GM23248 (cell line): ENCODE measurements around the gene KIF5B. TPM values are rescaled to one million over a fixed set of nuclear protein-coding genes. Genes with fewer than 3 reads are reported as not detected.

ENCODE experiments used
- DNase-seq: peaks from one replicate; pipeline ENCODE4 v3.0.0-alpha.2; 2015
- H2AFZ ChIP-seq: fragments of 200-600 bp; sonication (generic); 2 replicates; pipeline ENCODE4 v1.6.1; 2016; ENCODE audit warnings: antibody characterized with exemption
- H3F3A ChIP-seq: fragments of 200-600 bp; sonication (generic); 2 replicates; pipeline ENCODE4 v1.6.1; 2016; ENCODE audit warnings: mild to moderate bottlenecking, antibody characterized with exemption, mixed run types; ENCODE audit not compliant: insufficient read depth
- H3K27ac ChIP-seq: fragments of 200-600 bp; sonication (generic); 2 replicates; pipeline ENCODE4 v1.5.1; 2016; ENCODE audit warnings: mild to moderate bottlenecking
- H3K27me3 ChIP-seq: fragments of 200-600 bp; sonication (generic); replicated peaks from 2 replicates; pipeline ENCODE4 v1.6.1; 2016; ENCODE audit warnings: mild to moderate bottlenecking; ENCODE audit not compliant: insufficient read depth
- H3K36me3 ChIP-seq: fragments of 200-600 bp; sonication (generic); 2 replicates; pipeline ENCODE4 v1.6.1; 2016; ENCODE audit warnings: low read depth, mild to moderate bottlenecking
- H3K4me1 ChIP-seq: fragments of 200-600 bp; sonication (generic); 2 replicates; pipeline ENCODE4 v1.6.1; 2016; ENCODE audit warnings: mild to moderate bottlenecking; ENCODE audit not compliant: insufficient read depth
- H3K4me2 ChIP-seq: fragments of 200-600 bp; sonication (generic); one replicate; pipeline ENCODE4 v1.6.1; 2016; ENCODE audit warnings: mild to moderate bottlenecking; ENCODE audit not compliant: unreplicated experiment
- H3K4me3 ChIP-seq: fragments of 200-600 bp; sonication (generic); 2 replicates; pipeline ENCODE4 v1.5.1; 2016; ENCODE audit warnings: mild to moderate bottlenecking
- H3K79me2 ChIP-seq: fragments of 200-600 bp; sonication (generic); 2 replicates; pipeline ENCODE4 v1.6.1; 2016; ENCODE audit warnings: mild to moderate bottlenecking; ENCODE audit not compliant: insufficient read depth
- H3K9ac ChIP-seq: fragments of 200-600 bp; sonication (generic); 2 replicates; pipeline ENCODE4 v1.6.1; 2016; ENCODE audit warnings: mild to moderate bottlenecking
- H3K9me2 ChIP-seq: fragments of 200-600 bp; sonication (generic); 2 replicates; pipeline ENCODE4 v1.6.1; 2016; ENCODE audit warnings: mixed run types, mild to moderate bottlenecking, moderate library complexity; ENCODE audit not compliant: insufficient read depth
- H3K9me3 ChIP-seq: fragments of 200-600 bp; sonication (generic); one replicate; pipeline ENCODE4 v1.6.1; 2017; ENCODE audit warnings: low read depth
- H4K20me1 ChIP-seq: fragments of 200-600 bp; sonication (generic); 2 replicates; pipeline ENCODE4 v1.6.0; 2016; ENCODE audit not compliant: insufficient read depth
- EZH2 ChIP-seq: fragments of 200-600 bp; sonication (generic); IDR thresholded peaks from 2 replicates; pipeline ENCODE4 v1.6.1; 2018; ENCODE audit warnings: antibody characterized with exemption, mild to moderate bottlenecking; ENCODE audit not compliant: insufficient read depth, poor library complexity, severe bottlenecking
- EZH2phosphoT487 ChIP-seq: fragments of 200-600 bp; sonication (generic); IDR thresholded peaks from 2 replicates; pipeline ENCODE4 v1.6.1; 2018; ENCODE audit warnings: antibody characterized with exemption, moderate library complexity, mild to moderate bottlenecking, low read depth; ENCODE audit not compliant: insufficient read depth
- WGBS, 2 experiments: methylation state at CpG; one replicate each; pipeline ENCODE4 v1.1.6; 2015 to 2017; ENCODE audit warnings: low lambda C conversion rate in 2 of 2, low coverage in 1 of 2; ENCODE audit errors: missing lambda C conversion rate in 2 of 2; 5-methylcytosine and 5-hydroxymethylcytosine counted together
- in situ Hi-C: fragments of 300-500 bp; cut with MboI; formaldehyde crosslinking; loops from 2 replicates; pipeline ENCODE4 v1.15.0; 2020
- polyA plus RNA-seq: library from polyadenylated mRNA; unstranded; fragments of >200 nt; fragmentation: Nextera tagmentation; extraction: Ambion mirVana; gene quantifications from 2 replicates; pipeline ENCODE4 v1.2.1, GENCODE V29; 2016
- total RNA-seq: library from RNA; depleted of rRNA; stranded (reverse); fragments of >200 nt; shearing (Covaris generic); gene quantifications from 2 replicates; pipeline ENCODE4 v1.2.3, GENCODE V29; 2014

KIF5B gene
- total and polyA plus RNA-seq, 2 experiments from 2014 or later, result 81.5 to 133 TPM

DNA sequence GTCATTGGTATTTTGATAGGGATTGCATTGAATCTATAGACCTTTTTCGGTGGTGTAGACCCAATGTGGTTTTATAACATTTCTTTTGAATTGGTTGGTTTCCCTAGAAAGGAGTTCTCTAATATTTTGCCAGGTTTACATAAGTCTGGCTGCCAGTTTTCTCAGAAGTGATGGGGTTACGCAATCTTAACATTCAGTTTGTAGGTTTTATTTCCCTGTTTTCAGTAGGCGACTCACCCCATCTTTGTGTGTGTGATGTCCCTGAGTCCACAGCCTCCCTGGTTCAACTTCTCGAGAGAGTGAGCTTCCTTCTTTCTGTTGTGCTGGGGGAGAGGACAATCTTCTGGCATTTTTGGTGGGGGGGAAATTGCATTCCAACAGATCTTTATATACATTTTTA, 9.6 kb upstream of the KIF5B start:
- in situ Hi-C loops, result no loop called here
- H3K27me3 ChIP-seq, result no peaks in the 10 kb centered on the region
- no peak overlapping the region for H3K4me2 ChIP-seq
- no peak overlapping the region for H3K4me3 ChIP-seq
- H3K9ac ChIP-seq, result no peak overlapping the region
- no peaks in the 10 kb centered on the region for H3K9me3 ChIP-seq
- peaks cover 6% of the 10 kb centered on the region; the same call in 1 of the 2 replicates for H3F3A ChIP-seq
- H4K20me1 ChIP-seq, result no peaks in the 10 kb centered on the region
- no peak overlapping the region for H3K27ac ChIP-seq
- no peaks in the 10 kb centered on the region for H3K4me1 ChIP-seq
- 80 to 84% methylated on average over 4 of the region's 4 CpGs for WGBS, 2 experiments
- TF ChIP-seq EZH2phosphoT487 (no peak), EZH2 (no peak)
- no peak overlapping the region for H2AFZ ChIP-seq
- no peaks in the 10 kb centered on the region for H3K79me2 ChIP-seq
- H3K9me2 ChIP-seq, result no peaks in the 10 kb centered on the region
- DNase-seq, result peak; percentile 79
- no peaks in the 10 kb centered on the region for H3K36me3 ChIP-seq

DNA sequence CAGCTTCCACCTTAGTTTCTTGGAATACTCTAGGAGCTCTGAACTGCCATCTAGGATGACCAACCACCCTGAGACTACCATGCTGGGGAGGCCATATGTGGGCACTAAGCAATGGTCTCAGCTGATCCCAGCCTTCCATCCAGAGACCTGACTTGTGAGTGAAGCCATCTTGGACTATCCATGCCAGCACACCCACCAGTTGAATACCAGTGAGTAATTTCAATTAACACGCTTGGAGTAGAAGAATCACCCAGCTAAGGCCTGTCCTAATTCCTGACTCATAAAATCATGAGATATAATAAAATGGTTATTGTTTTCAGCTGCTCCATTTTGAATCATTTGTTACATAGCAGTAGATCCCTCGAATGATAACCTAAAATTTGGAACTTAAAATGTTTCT, 5.2 kb upstream of the KIF5B start:
- H3K9me2 ChIP-seq, result no peaks in the 10 kb centered on the region
- DNase-seq, result peak; percentile 13
- no peaks in the 10 kb centered on the region for H4K20me1 ChIP-seq
- H3K4me2 ChIP-seq, result no peak overlapping the region
- 30 to 39% methylated on average over 2 of the region's 2 CpGs for WGBS, 2 experiments
- no peak overlapping the region for H3K27ac ChIP-seq
- peaks cover 6% of the 10 kb centered on the region; the same call in 1 of the 2 replicates for H3F3A ChIP-seq
- H3K9me3 ChIP-seq, result no peaks in the 10 kb centered on the region
- in situ Hi-C loops, result no loop called here
- no peak overlapping the region for H2AFZ ChIP-seq
- H3K27me3 ChIP-seq, result no peaks in the 10 kb centered on the region
- TF ChIP-seq EZH2phosphoT487 (no peak), EZH2 (no peak)
- H3K36me3 ChIP-seq, result no peaks in the 10 kb centered on the region
- H3K4me1 ChIP-seq, result peaks cover 5% of the 10 kb centered on the region; the same call in 1 of the 2 replicates
- H3K9ac ChIP-seq, result no peak overlapping the region
- no peaks in the 10 kb centered on the region for H3K79me2 ChIP-seq
- no peak overlapping the region for H3K4me3 ChIP-seq

- in situ Hi-C loops, result no loop called here
- Histone ChIP-seq H3K36me3 (no peaks in the 10 kb centered on the region), H3K27ac (no peak overlapping the region), H3K4me1 (peaks cover 5% of the 10 kb centered on the region; the same call in 1 of the 2 replicates), H3F3A (no peaks in the 10 kb centered on the region), H3K27me3 (no peaks in the 10 kb centered on the region), H3K9me3 (no peaks in the 10 kb centered on the region), H2AFZ (no peak overlapping the region), H3K4me3 (no peak overlapping the region), H3K79me2 (peaks cover 8% of the 10 kb centered on the region), H4K20me1 (no peaks in the 10 kb centered on the region), H3K4me2 (no peak overlapping the region), H3K9me2 (no peaks in the 10 kb centered on the region), H3K9ac (no peak overlapping the region)
- 89 to 92% methylated on average over 4 of the region's 4 CpGs for WGBS, 2 experiments
- TF ChIP-seq EZH2 (no peak), EZH2phosphoT487 (no peak)
- DNase-seq, result no peak
Measured at GRCh38 chr10:32060347-32060746, 4.1 kb upstream of the KIF5B start.

GRCh38 chr10:32059472-32059871, 3.2 kb upstream of the KIF5B start:
- Histone ChIP-seq H3K4me3 (no peak overlapping the region), H3K27ac (no peak overlapping the region), H2AFZ (no peak overlapping the region), H3F3A (peaks cover 8% of the 10 kb centered on the region), H4K20me1 (peaks cover 6% of the 10 kb centered on the region; the same call in 1 of the 2 replicates), H3K27me3 (no peaks in the 10 kb centered on the region), H3K4me1 (peaks cover 5% of the 10 kb centered on the region; the same call in 1 of the 2 replicates), H3K9me2 (no peaks in the 10 kb centered on the region), H3K36me3 (no peaks in the 10 kb centered on the region), H3K9me3 (no peaks in the 10 kb centered on the region), H3K79me2 (peaks cover 17% of the 10 kb centered on the region), H3K9ac (no peak overlapping the region), H3K4me2 (no peak overlapping the region)
- no peak for TF ChIP-seq EZH2
- no peak for TF ChIP-seq EZH2phosphoT487
- 70 to 73% methylated on average over 3 of the region's 3 CpGs for WGBS, 2 experiments
- no peak for DNase-seq
- in situ Hi-C loops, result no loop called here

DNA sequence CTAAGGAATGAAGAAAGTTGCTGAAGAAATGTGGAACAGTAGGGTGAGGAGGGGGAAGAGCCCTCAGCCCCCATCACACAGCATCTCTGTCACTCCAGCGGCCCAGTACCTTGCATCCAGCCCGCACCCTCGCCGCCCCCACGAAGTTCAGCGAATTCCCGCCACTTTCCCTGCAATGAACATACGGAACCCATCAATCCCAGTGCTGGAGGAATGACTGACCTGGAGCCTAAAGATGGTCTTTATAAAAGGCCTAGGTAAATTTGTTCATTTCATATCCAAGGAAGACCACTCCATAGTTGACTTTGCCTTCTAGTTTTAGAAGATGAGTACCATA, 779 bp upstream of the KIF5B start:
- WGBS, 2 experiments, result 6 to 7% methylated on average over 8 of the region's 8 CpGs
- Histone ChIP-seq H2AFZ (peak overlapping the region; percentile 97), H3K4me2 (peak overlapping the region; percentile 97), H4K20me1 (peaks cover 28% of the 10 kb centered on the region; the same call in 1 of the 2 replicates), H3K79me2 (peaks cover 42% of the 10 kb centered on the region), H3F3A (peaks cover 26% of the 10 kb centered on the region), H3K9me2 (no peaks in the 10 kb centered on the region), H3K4me3 (peak overlapping the region; percentile 93), H3K9me3 (no peaks in the 10 kb centered on the region), H3K36me3 (no peaks in the 10 kb centered on the region), H3K27me3 (no peaks in the 10 kb centered on the region), H3K27ac (peak overlapping the region; percentile 80), H3K9ac (peak overlapping the region; percentile 89), H3K4me1 (peaks cover 26% of the 10 kb centered on the region)
- in situ Hi-C loops, result no loop called here
- TF ChIP-seq EZH2phosphoT487 (no peak), EZH2 (no peak)
- DNase-seq, result peak; percentile 16
